Endothelial cell of umbilical vein (primary cell): ENCODE measurements around the gene LDLRAD4. TPM values are rescaled to one million over a fixed set of nuclear protein-coding genes. Genes with fewer than 3 reads are reported as not detected.

Experiments used
- BruUV-seq: library from RNA; stranded (reverse); fragments of 400-500 nt; replicated peaks from 2 replicates; lab custom pipeline; 2021; lab: Mats Ljungman, UMichigan
- CTCF ChIA-PET: fragments of 300-600, 350-600 bp; sonication (Branson Sonifier 250); formaldehyde crosslinking; loops from one replicate; lab custom pipeline; 2021; ENCODE audit warnings: antibody characterized with exemption, inconsistent platforms; lab: Charles Lee
- POLR2A ChIA-PET: fragments of 300-600, 350-600 bp; sonication (Branson Sonifier 250); formaldehyde crosslinking; loops from one replicate; lab custom pipeline; 2021; ENCODE audit warnings: antibody characterized with exemption, inconsistent platforms; lab: Charles Lee
- DNase-seq: peaks from one replicate; pipeline ENCODE4 v3.0.0-alpha.2; 2011; ENCODE audit warnings: low read depth, low spot score
- FAIRE-seq: peaks from 2 replicates; lab custom pipeline; 2011; peaks lifted over from hg19 to GRCh38; lab: Jason Lieb, UNC
- H2AFZ ChIP-seq: 2 replicates; pipeline ENCODE4 v1.6.0; 2012; ENCODE audit warnings: low read depth, low read length, control low read depth, inconsistent platforms
- H3K27ac ChIP-seq: 2 replicates; pipeline ENCODE4 v1.5.1; 2011; ENCODE audit warnings: low read depth, mild to moderate bottlenecking, control low read depth, low read length, moderate library complexity; ENCODE audit not compliant: insufficient read depth
- H3K27me3 ChIP-seq, 2 experiments: 2 replicates each; pipeline versions ENCODE4 v1.6.0 to v1.6.1; 2011; ENCODE audit warnings: low read length in 2 of 2, mixed read lengths in 1 of 2; ENCODE audit not compliant: control insufficient read depth in 2 of 2, insufficient read depth in 2 of 2
- H3K36me3 ChIP-seq, 2 experiments: 2 replicates in 1 of 2; 3 replicates in 1 of 2; pipeline ENCODE4 v1.5.1; 2011; ENCODE audit warnings: low read length in 2 of 2, mild to moderate bottlenecking in 1 of 2, moderate library complexity in 1 of 2; ENCODE audit not compliant: control insufficient read depth in 2 of 2, insufficient read depth in 2 of 2; ENCODE audit errors: extremely low read depth in 1 of 2
- H3K4me1 ChIP-seq: 3 replicates; pipeline ENCODE4 v1.5.1; 2011; ENCODE audit warnings: mild to moderate bottlenecking, low read length; ENCODE audit not compliant: control insufficient read depth, insufficient read depth; ENCODE audit errors: extremely low read depth
- H3K4me2 ChIP-seq: 2 replicates; pipeline ENCODE4 v1.6.1; 2011; ENCODE audit warnings: low read length, control low read depth, mixed read lengths; ENCODE audit not compliant: insufficient read depth
- H3K4me3 ChIP-seq, 3 experiments: fragments of 200-600 bp in 1 of 3; sonication (generic), shearing (Covaris generic) in 1 of 3; replicated peaks in 1 of 3; 2 replicates each; pipeline ENCODE4 v1.5.1; 2011 to 2016; ENCODE audit warnings: control low read depth in 3 of 3, low read length in 3 of 3, mild to moderate bottlenecking in 2 of 3, inconsistent platforms in 1 of 3, low read depth in 1 of 3, moderate library complexity in 1 of 3; ENCODE audit not compliant: insufficient read depth in 1 of 3
- H3K79me2 ChIP-seq: 2 replicates; pipeline ENCODE4 v1.6.0; 2012; ENCODE audit warnings: low read length, inconsistent platforms; ENCODE audit not compliant: control insufficient read depth, insufficient read depth
- H3K9ac ChIP-seq: replicated peaks from 2 replicates; pipeline ENCODE3; 2011; ENCODE audit warnings: low read length, control low read depth; ENCODE audit not compliant: insufficient read depth; ENCODE audit errors: extremely low read depth
- H3K9me1 ChIP-seq: replicated peaks from 3 replicates; pipeline ENCODE4 v1.6.0; 2011; ENCODE audit warnings: mild to moderate bottlenecking, low read length; ENCODE audit not compliant: control insufficient read depth, insufficient read depth; ENCODE audit errors: extremely low read depth
- H3K9me3 ChIP-seq: replicated peaks from 2 replicates; pipeline ENCODE4 v1.5.1; 2012; ENCODE audit warnings: low read length, inconsistent platforms; ENCODE audit not compliant: control insufficient read depth, insufficient read depth
- H4K20me1 ChIP-seq: replicated peaks from 2 replicates; pipeline ENCODE3; 2011; ENCODE audit warnings: mild to moderate bottlenecking, low read length; ENCODE audit not compliant: control insufficient read depth, insufficient read depth; ENCODE audit errors: extremely low read depth
- CTCF ChIP-seq, 2 donors: IDR thresholded peaks; 1 replicate in 1 of 2; 2 replicates in 1 of 2; pipeline ENCODE4 v1.5.1; 2011; ENCODE audit warnings: low read length in 2 of 2, mild to moderate bottlenecking in 2 of 2, moderate library complexity in 2 of 2, control low read depth in 1 of 2, inconsistent platforms in 1 of 2, low read depth in 1 of 2; ENCODE audit not compliant: insufficient read depth in 1 of 2; ENCODE audit errors: extremely low read depth in 1 of 2
- EZH2 ChIP-seq: IDR thresholded peaks from 2 replicates; pipeline ENCODE4 v1.6.1; 2012; ENCODE audit warnings: borderline replicate concordance, low read depth, mild to moderate bottlenecking, moderate library complexity, low read length, inconsistent platforms; ENCODE audit not compliant: severe bottlenecking
- FOS ChIP-seq: IDR thresholded peaks from 2 replicates; pipeline ENCODE4 v1.6.1; 2011; ENCODE audit warnings: mild to moderate bottlenecking, low read length, moderate library complexity, borderline replicate concordance; ENCODE audit not compliant: insufficient read depth
- GATA2 ChIP-seq: IDR thresholded peaks from 2 replicates; pipeline ENCODE4 v1.7.0; 2011; ENCODE audit warnings: low read depth, mild to moderate bottlenecking, moderate library complexity, mixed read lengths, low read length; ENCODE audit not compliant: insufficient read length, insufficient read depth
- JUN ChIP-seq: IDR thresholded peaks from 2 replicates; pipeline ENCODE4 v1.6.1; 2011; ENCODE audit warnings: borderline replicate concordance, low read depth; ENCODE audit not compliant: insufficient read length, insufficient read depth
- MAX ChIP-seq: IDR thresholded peaks from 2 replicates; pipeline ENCODE4 v1.6.1; 2011; ENCODE audit not compliant: insufficient read depth, insufficient read length
- MYC ChIP-seq: IDR thresholded peaks from one replicate; pipeline ENCODE4 v1.6.1; 2011; ENCODE audit warnings: mild to moderate bottlenecking, low read depth, low read length
- POLR2A ChIP-seq: IDR thresholded peaks from 2 replicates; pipeline ENCODE4 v1.6.1; 2012; ENCODE audit warnings: low read depth, mild to moderate bottlenecking, control low read depth, low read length
- POLR2AphosphoS5 ChIP-seq: IDR thresholded peaks from 2 replicates; pipeline ENCODE4 v1.6.1; 2012; ENCODE audit warnings: low read depth, mild to moderate bottlenecking, control low read depth, low read length, moderate library complexity; ENCODE audit not compliant: insufficient read depth
- dilution Hi-C: fragments of 300-500 bp; cut with MboI; formaldehyde crosslinking; loops from one replicate; pipeline ENCODE4 v1.15.0; 2019; ENCODE audit warnings: low sequenced_read_pairs; ENCODE audit not compliant: extremely low pct_ligation_motif_present
- intact Hi-C: fragments of 100-400 bp; cut with micrococcal nuclease; formaldehyde crosslinking; loops from one replicate; pipeline ENCODE4 v1.10.0; 2022
- polyA plus RNA-seq, 4 experiments: library from polyadenylated mRNA; depleted of rRNA in 3 of 4; stranded (reverse) in 3 of 4; unstranded in 1 of 4; fragments of >200 nt; gene quantifications; 2 replicates each; pipeline versions ENCODE4 v1.2.1 to v1.2.3, GENCODE V29; 2011 to 2012; ENCODE audit warnings: missing spikeins in 1 of 4
- total RNA-seq: library from RNA; stranded (reverse); gene quantifications from 2 replicates; pipeline ENCODE4 v1.2.3, GENCODE V29; 2021

LDLRAD4 gene
- total and polyA plus RNA-seq, 2 donors (not counting 3 experiments of a cell fraction or from before 2014, with no cell fraction given): 5.2 to 6.5 TPM

GRCh38 chr18:13246121-13246520 is 27.6 kb downstream of the LDLRAD4 start:
- BruUV-seq: no TSS peak
- POLR2A ChIA-PET: no interaction called here
- Histone ChIP-seq H3K4me1 (no peaks in the 10 kb centered on the region), H3K9me1 (no peaks in the 10 kb centered on the region), H3K4me2 (no peak overlapping the region), H3K27me3 (peaks cover 0 to 4% of the 10 kb centered on the region in 2 experiments), H3K79me2 (no peaks in the 10 kb centered on the region), H3K4me3 (no peak overlapping the region), H3K9ac (no peak overlapping the region), H2AFZ (no peak overlapping the region), H3K27ac (no peak overlapping the region), H4K20me1 (no peaks in the 10 kb centered on the region), H3K9me3 (no peaks in the 10 kb centered on the region), H3K36me3 (no peaks in the 10 kb centered on the region)
- intact Hi-C loops: no loop called here
- CTCF ChIA-PET: interaction anchor here (1.1 kb wide), 1 partner anchor 285 kb away, joined by 3 read pairs; no protein-coding TSS in a partner anchor
- DNase-seq (no peak), FAIRE-seq (no peak)
- TF ChIP-seq POLR2AphosphoS5: no peak
- TF ChIP-seq FOS: no peak
- TF ChIP-seq POLR2A: no peak
- TF ChIP-seq GATA2: no peak
- TF ChIP-seq MAX: no peak
- TF ChIP-seq JUN: no peak
- TF ChIP-seq CTCF (IDR thresholded peaks at IDR 0.05; ENCODE audit: extremely low read depth in 1 of 2, insufficient read depth in 1 of 2, low read depth in 1 of 2, low read length in 2 of 2): no peak
- TF ChIP-seq EZH2: no peak
- TF ChIP-seq MYC: no peak
- dilution Hi-C loops: no loop called here
